ENCODE data around the gene SLC7A9.

The SLC7A9 gene

DNA sequence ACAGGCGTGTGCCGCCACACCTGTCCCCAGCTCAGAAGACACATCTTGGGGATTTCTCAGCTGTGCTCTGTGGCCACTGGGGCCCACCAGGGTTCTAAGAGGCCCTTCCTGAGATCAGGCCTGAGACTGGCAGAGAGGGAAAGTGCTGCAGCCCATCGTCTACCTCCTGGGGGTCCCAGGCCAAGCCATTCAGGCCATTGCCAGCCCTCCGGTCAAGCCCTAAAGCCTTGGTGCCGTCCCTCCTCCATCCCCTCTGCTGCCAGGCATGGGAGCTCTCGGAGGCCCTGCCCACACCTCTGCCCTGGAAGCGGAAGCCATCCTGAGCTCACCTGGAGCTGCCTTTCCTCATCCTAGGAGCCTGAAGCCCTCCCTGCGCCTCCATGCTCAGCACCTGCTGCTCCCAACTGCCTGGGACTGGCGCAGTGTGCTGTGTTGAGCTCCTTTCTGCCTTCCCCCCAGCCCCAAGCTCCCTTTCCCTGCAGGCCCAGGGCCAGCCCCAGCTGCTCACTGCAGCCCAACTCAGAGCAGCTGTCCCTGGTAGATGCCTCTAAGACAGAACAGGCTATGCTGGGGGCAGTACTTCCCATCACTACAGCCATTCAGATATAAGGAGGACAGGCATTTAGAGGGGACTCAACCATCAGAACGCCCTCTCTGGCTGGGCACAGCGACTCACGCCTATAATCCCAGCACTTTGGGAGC lies 2.9 kb downstream of the SLC7A9 start:
- no peak overlapping the region for H3K4me3 ChIP-seq (ENCODE audit: low read depth, low read length)
- DNase-seq (ENCODE audit: low read depth), result no peak
- TF ChIP-seq CTCF (IDR thresholded peaks at IDR 0.05; ENCODE audit: control insufficient read depth, extremely low read depth, insufficient read depth), result no peak

- no peak for DNase-seq (ENCODE audit: low read depth)
- no peak for TF ChIP-seq CTCF (IDR thresholded peaks at IDR 0.05; ENCODE audit: control insufficient read depth, extremely low read depth, insufficient read depth)
These were observed 3.5 kb downstream of the SLC7A9 start for GRCh38 chr19:32866061-32866460.

GRCh38 chr19:32865326-32865725 lies 4.2 kb downstream of the SLC7A9 start:
- TF ChIP-seq CTCF (IDR thresholded peaks at IDR 0.05; ENCODE audit: control insufficient read depth, extremely low read depth, insufficient read depth), result no peak
- no peak for DNase-seq (ENCODE audit: low read depth)
- no peak overlapping the region for H3K4me3 ChIP-seq (ENCODE audit: low read depth, low read length)

More at GRCh38 chr19:32866061-32866460, 3.5 kb downstream of the SLC7A9 start:
- H3K4me3 ChIP-seq (ENCODE audit: low read depth, low read length), result no peak overlapping the region

DNA sequence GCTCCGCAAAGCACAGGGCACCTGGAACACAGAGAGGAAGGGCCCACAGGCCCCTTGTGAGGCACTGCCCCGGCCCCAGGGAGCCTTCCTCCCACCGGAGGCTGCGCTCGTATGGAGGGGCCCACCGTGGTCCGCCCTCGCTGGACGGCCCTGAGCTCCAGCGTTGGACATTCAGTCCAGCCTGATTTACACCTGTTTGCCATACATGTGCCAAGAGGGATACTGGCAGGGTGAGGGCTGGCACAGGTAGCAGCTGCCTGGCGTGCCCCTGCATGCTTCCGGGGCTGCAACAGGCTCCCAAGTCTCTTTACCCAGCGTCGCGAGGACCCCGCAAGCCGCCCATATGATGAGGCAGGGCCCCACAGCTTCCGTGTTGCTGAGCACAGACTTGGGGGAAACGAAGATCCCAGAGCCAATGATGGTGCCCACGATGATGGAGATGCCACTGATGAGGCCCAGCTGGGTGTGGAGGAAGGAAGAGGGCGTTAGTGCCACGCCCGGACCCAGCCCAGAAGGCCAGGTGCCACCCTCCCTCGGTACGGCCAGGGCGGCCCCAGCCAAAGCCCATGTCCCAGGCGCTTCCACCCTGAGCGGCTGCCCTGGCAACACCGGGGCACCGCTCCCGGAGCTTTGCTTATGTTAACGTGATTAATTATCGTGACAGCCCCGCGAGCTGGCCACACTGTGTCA lies 5.1 kb downstream of the SLC7A9 start:
- no peak for DNase-seq (ENCODE audit: low read depth)

GRCh38 chr19:32863841-32864240 lies 5.7 kb downstream of the SLC7A9 start:
- no peak for DNase-seq (ENCODE audit: low read depth)
- no peak for TF ChIP-seq CTCF (IDR thresholded peaks at IDR 0.05; ENCODE audit: control insufficient read depth, extremely low read depth, insufficient read depth)
- H3K4me3 ChIP-seq (ENCODE audit: low read depth, low read length), result no peak overlapping the region

More for the DNA sequence above, 5.1 kb downstream of the SLC7A9 start:
- no peak for TF ChIP-seq CTCF (IDR thresholded peaks at IDR 0.05; ENCODE audit: control insufficient read depth, extremely low read depth, insufficient read depth)
- no peak overlapping the region for H3K4me3 ChIP-seq (ENCODE audit: low read depth, low read length)

DNA sequence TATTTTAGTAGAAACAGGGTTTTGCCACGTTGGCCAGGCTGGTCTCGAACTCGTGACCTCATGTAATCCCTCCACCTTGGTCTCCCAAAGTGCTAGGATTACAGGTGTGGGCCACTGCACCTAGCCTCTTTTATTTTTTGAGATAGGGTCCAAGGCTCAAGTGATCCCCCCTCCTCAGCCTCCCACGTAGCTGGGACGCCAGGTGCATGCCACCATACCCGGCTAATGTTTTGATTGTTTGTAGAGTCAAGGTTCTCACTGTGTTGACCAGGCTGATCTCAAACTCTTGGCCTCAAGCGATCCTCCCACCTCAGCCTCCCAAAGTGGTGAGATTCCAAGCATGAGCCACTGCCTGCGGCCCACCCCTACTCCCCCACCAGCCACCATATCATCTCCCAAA lies 6.3 kb downstream of the SLC7A9 start:
- no peak for DNase-seq (ENCODE audit: low read depth)
- no peak for TF ChIP-seq CTCF (IDR thresholded peaks at IDR 0.05; ENCODE audit: control insufficient read depth, extremely low read depth, insufficient read depth)

More for the DNA sequence above, 6.3 kb downstream of the SLC7A9 start:
- H3K4me3 ChIP-seq (ENCODE audit: low read depth, low read length), result no peak overlapping the region

All from LNCaP clone FGC (cell line).